ENCODE data around the gene CFAP74. TPM values are rescaled to one million over a fixed set of nuclear protein-coding genes. Genes with fewer than 3 reads are reported as not detected.

Gene CFAP74
- total and polyA plus RNA-seq, 2 of the 13 experiments (the other 11 are each of a cell fraction or from before 2014, with no cell fraction given), result 0.27 to 0.62 TPM

GRCh38 chr1:2045468-2046173 lies 42.0 kb upstream of the CFAP74 start (continued):
- 0 out of 2 replicates have a peak, but pooled peaks have one; percentile 64 for TF ChIP-seq ZNF318 (CRISPR knock-in tag; IDR thresholded peaks at IDR 0.05)

Measured in HepG2 (cell line).